Activated naive CD4-positive, alpha-beta T cell treated with anti-CD3 and anti-CD28 coated beads, Interleukin-2, amount 50 U/mL, for 72 hours (primary cell): Measurements from ENCODE around the gene NDUFS1. TPM values are rescaled to one million over a fixed set of nuclear protein-coding genes. Genes with fewer than 3 reads are reported as not detected.
"Not testable (repeated sequence)": the region's sequence is repeated elsewhere in the genome, so short reads cannot be mapped to it uniquely, and the experiment has no call there.

Experiments
- ATAC-seq, 2 donors: fragments of 150-1000 bp; cut with Tn5 transposase; 2 replicates each; pipeline ENCODE4 v1.10.0; 2021; ENCODE audit warnings: mild to moderate bottlenecking in 2 of 2, moderate library complexity in 2 of 2
- DNase-seq, 2 donors: peaks; one replicate each; pipeline ENCODE4 v3.0.0; 2021 to 2022; ENCODE audit warnings: low spot score in 2 of 2
- H3K27ac Mint-ChIP-seq, 2 donors: one replicate each; pipeline ENCODE4 v1.8.0; 2022; ENCODE audit warnings: mild to moderate bottlenecking in 2 of 2, mixed read lengths in 2 of 2
- H3K36me3 Mint-ChIP-seq, 2 donors: one replicate each; pipeline ENCODE4 v1.8.0; 2022; ENCODE audit warnings: mixed read lengths in 2 of 2
- H3K9me3 Mint-ChIP-seq, 2 donors: one replicate each; pipeline ENCODE4 v1.8.0; 2022; ENCODE audit warnings: mixed read lengths in 2 of 2
- total RNA-seq, 2 donors: library from RNA; stranded (reverse); gene quantifications; one replicate each; pipeline ENCODE4 v1.2.3, GENCODE V29; 2022

NDUFS1 gene
- total RNA-seq, 2 donors from 2014 or later = 86.5 to 132 TPM

- not testable (repeated sequence) for H3K27ac Mint-ChIP-seq, ATAC-seq, H3K9me3 Mint-ChIP-seq, DNase-seq
- H3K36me3 Mint-ChIP-seq = peaks cover 4 to 20% of the 10 kb centered on the region in 2 donors
These were observed 12.6 kb upstream of the NDUFS1 start for GRCh38 chr2:206171624-206172397.

GRCh38 chr2:206168230-206168629 is 9.0 kb upstream of the NDUFS1 start:
- H3K27ac Mint-ChIP-seq, ATAC-seq, DNase-seq, H3K9me3 Mint-ChIP-seq: not testable (repeated sequence)
- peaks cover 11 to 28% of the 10 kb centered on the region in 2 donors for H3K36me3 Mint-ChIP-seq

GRCh38 chr2:206164261-206164862 is 5.1 kb upstream of the NDUFS1 start:
- Mint-ChIP-seq H3K9me3 (peaks cover 0 to 1% of the 10 kb centered on the region in 2 donors), H3K36me3 (peaks cover 49 to 52% of the 10 kb centered on the region in 2 donors), H3K27ac (peak overlapping the region in 1 of 2 donors; percentile 66)
- ATAC-seq = no peak
- DNase-seq = peak in 1 of 2 donors; percentile 43

DNA sequence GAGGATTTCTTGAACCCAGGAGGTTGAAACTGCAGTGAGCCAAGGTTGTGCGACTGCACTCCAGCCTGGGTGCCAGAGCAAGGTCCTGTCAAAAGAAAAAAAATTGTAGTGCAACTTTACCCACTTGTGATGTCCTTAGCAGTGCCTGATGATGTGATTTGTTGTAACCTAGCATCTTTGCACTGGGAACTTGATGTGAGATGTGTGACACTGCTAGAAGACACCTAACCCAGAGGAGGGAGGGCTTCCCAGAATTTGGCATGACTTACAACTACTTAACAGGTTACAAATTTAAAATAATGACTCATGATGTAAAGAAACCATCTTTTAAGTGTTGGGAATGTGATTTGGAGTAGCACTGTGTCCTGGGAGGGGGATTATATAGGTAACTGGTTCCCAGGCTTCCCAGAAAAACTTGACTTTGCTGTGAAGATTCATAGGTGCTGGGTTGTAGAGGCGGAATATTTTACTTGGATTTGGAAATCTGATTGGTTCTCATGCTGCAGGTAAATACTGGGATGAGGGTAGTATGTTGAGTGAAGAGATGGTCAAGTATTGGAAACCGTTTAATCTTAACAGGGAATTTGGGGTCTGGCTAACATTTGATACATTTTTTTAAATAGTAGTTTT is 4.1 kb upstream of the NDUFS1 start:
- Mint-ChIP-seq H3K9me3 (no peaks in the 10 kb centered on the region), H3K36me3 (peaks cover 57 to 59% of the 10 kb centered on the region in 2 donors), H3K27ac (peak overlapping the region; percentile 5 to 40)
- DNase-seq (no peak), ATAC-seq (no peak)

- H3K9me3 Mint-ChIP-seq, DNase-seq, ATAC-seq: not testable (repeated sequence)
- peak overlapping the region; percentile 5 to 36 for H3K27ac Mint-ChIP-seq
- peaks cover 62 to 64% of the 10 kb centered on the region in 2 donors for H3K36me3 Mint-ChIP-seq
These were observed 3.2 kb upstream of the NDUFS1 start for GRCh38 chr2:206162401-206162800.

DNA sequence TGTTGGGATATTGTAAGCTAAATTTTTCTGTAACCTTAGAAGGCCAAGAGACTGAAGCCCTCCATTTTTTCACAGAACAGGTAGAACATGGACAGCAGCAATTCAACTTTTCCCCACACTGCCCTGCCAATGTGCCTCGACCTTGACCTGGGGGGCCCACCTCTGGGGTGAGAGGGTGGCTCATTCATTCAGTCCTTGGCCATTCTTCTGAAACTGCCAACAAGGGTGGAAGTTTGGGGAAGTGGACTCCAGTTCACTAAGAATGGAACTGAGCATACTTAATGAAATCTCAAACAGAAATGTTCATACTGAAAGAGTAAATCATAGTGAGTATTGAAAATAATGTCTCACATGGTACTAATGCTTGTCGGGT is 1.5 kb upstream of the NDUFS1 start:
- Mint-ChIP-seq H3K36me3 (peaks cover 57 to 61% of the 10 kb centered on the region in 2 donors), H3K9me3 (no peaks in the 10 kb centered on the region), H3K27ac (peak overlapping the region; percentile 81 to 100)
- ATAC-seq = no peak
- DNase-seq = no peak

GRCh38 chr2:206160125-206160806 is 1.0 kb upstream of the NDUFS1 start:
- Mint-ChIP-seq H3K36me3 (peaks cover 57 to 61% of the 10 kb centered on the region in 2 donors), H3K9me3 (no peaks in the 10 kb centered on the region), H3K27ac (peak overlapping the region; percentile 100)
- ATAC-seq (no peak), DNase-seq (no peak)

- ATAC-seq = peak in 1 of 2 donors; percentile 21
- DNase-seq = no peak
- H3K27ac Mint-ChIP-seq = peak overlapping the region; percentile 100
- peaks cover 57 to 61% of the 10 kb centered on the region in 2 donors for H3K36me3 Mint-ChIP-seq
- no peaks in the 10 kb centered on the region for H3K9me3 Mint-ChIP-seq
These were observed 490 bp downstream of the NDUFS1 start for GRCh38 chr2:206158563-206159345.

DNA sequence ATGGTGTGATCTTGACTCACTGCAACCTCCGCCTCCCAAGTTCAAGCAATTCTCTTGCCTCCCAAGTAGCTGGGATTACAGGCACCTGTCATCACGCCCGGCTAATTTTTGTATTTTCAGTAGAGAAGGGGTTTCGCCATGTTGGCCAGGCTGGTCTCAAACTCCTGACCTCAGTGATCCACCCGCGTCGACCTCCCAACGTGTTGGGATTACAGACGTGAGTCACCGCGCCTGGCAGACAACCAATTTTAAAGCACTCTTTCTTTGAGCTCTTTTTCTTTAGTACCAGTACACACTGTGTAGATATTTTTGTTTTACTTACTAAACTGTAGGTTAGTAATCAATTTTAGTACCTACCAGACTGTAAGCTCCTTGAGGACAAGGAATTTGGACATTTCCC is 2.2 kb downstream of the NDUFS1 start:
- not testable (repeated sequence) for DNase-seq, H3K9me3 Mint-ChIP-seq, ATAC-seq, H3K27ac Mint-ChIP-seq
- H3K36me3 Mint-ChIP-seq = peaks cover 41 to 43% of the 10 kb centered on the region in 2 donors

DNA sequence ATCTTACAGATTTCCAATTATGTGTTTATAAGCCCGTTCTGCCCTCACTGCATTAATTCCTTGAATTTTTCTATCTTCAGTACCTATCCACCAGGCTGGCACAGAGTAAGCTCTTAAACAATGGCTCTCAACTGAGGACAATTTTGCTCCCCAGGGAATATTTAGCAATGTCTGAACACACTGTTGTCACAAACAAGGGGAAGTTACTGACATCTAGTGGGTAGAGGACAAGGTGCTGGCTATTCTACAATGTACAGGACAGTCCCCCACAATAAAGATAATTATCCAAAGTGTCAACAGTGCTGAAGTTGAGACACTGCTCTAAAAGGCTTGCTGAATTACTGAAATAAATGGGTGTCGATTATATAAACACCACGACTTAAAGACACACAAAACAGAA is 5.0 kb downstream of the NDUFS1 start:
- ATAC-seq (no peak), DNase-seq (no peak)
- peak overlapping the region in 1 of 2 donors; percentile 56 for H3K27ac Mint-ChIP-seq
- H3K36me3 Mint-ChIP-seq = peaks cover 22% of the 10 kb centered on the region in 2 donors
- no peaks in the 10 kb centered on the region for H3K9me3 Mint-ChIP-seq

- H3K27ac Mint-ChIP-seq = peak overlapping the region in 1 of 2 donors; percentile 19
- ATAC-seq (no peak), DNase-seq (no peak)
- H3K9me3 Mint-ChIP-seq = no peaks in the 10 kb centered on the region
- H3K36me3 Mint-ChIP-seq = peaks cover 4 to 15% of the 10 kb centered on the region in 2 donors
These were observed 8.6 kb downstream of the NDUFS1 start for GRCh38 chr2:206150631-206151030.

GRCh38 chr2:206150168-206150567 is 9.1 kb downstream of the NDUFS1 start:
- ATAC-seq (no peak), DNase-seq (no peak)
- no peak overlapping the region for H3K27ac Mint-ChIP-seq
- H3K36me3 Mint-ChIP-seq = peaks cover 4 to 15% of the 10 kb centered on the region in 2 donors
- no peaks in the 10 kb centered on the region for H3K9me3 Mint-ChIP-seq

- no peaks in the 10 kb centered on the region for H3K9me3 Mint-ChIP-seq
- DNase-seq = no peak
- H3K36me3 Mint-ChIP-seq = peaks cover 4 to 15% of the 10 kb centered on the region in 2 donors
- ATAC-seq = no peak
- H3K27ac Mint-ChIP-seq = no peak overlapping the region
These were observed 9.9 kb downstream of the NDUFS1 start for GRCh38 chr2:206149330-206149729.

DNA sequence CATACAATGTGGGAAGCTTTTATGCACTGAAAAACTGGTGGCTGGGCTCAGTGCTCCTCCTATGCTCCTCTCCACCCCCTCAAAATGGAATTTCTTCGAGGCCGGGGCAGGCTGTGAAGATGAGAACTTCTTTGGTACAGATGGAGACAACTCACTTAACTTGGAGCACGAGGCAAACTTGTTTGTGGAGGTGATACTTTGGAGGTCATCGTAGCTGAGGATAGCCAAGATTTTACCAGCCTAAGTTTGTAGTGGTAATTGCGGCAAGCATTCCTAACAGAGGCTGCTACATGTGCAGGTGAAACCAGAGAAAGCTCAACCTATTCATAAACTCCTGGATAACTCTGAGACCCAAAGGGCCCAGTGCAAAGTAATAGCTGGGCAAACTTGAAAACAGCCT is 13.6 kb downstream of the NDUFS1 start:
- H3K27ac Mint-ChIP-seq = peak overlapping the region in 1 of 2 donors; percentile 48
- peaks cover 7 to 12% of the 10 kb centered on the region in 2 donors for H3K36me3 Mint-ChIP-seq
- H3K9me3 Mint-ChIP-seq = no peaks in the 10 kb centered on the region
- ATAC-seq = no peak
- DNase-seq = no peak

DNA sequence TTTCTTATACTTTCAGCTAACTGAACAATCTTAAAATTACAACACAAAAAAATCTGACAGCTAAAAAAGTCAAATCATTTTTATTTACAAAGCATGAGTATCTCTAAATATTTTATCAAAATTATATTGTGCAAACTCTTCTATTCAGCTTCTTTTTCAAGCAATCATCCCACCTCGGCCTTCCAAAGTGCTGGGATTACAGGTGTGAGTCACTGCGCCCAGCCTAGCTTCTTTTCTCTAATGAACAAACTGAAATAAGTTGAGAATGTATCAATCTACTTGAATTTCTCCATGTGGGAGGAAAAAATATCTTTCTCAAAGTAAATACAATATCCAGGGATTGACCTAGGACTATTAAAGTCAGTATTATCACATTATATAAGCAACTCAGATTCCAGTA is 14.9 kb downstream of the NDUFS1 start:
- H3K27ac Mint-ChIP-seq = no peak overlapping the region
- H3K36me3 Mint-ChIP-seq = peaks cover 7 to 11% of the 10 kb centered on the region in 2 donors
- H3K9me3 Mint-ChIP-seq = no peaks in the 10 kb centered on the region
- no peak for DNase-seq
- no peak for ATAC-seq

DNA sequence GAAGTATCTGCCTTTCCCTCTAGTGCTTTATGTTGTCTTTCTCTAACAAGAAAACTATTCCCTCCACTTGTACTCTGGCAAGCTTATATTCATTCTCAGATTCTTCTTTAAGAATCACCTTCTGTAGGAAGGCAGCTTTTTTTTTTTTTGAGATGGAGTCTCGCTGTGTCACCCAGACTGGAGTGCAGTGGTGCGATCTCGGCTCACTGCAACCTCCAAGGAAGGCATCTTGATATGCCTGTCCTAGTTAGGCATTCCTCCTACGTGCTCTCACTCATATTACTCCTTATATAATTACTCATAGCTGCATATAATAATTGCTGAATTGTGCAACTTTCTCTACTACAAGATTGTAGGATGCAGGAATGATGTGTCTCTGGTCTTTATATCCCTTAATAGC is 15.8 kb downstream of the NDUFS1 start:
- Mint-ChIP-seq H3K36me3 (peaks cover 7 to 11% of the 10 kb centered on the region in 2 donors), H3K9me3 (no peaks in the 10 kb centered on the region), H3K27ac (no peak overlapping the region)
- ATAC-seq = no peak
- DNase-seq = no peak
